GM23248 (cell line): ENCODE measurements around the gene FLCN. TPM values are rescaled to one million over a fixed set of nuclear protein-coding genes. Genes with fewer than 3 reads are reported as not detected.

ENCODE experiments used
- DNase-seq: peaks from one replicate; pipeline ENCODE4 v3.0.0-alpha.2; 2015
- H2AFZ ChIP-seq: fragments of 200-600 bp; sonication (generic); 2 replicates; pipeline ENCODE4 v1.6.1; 2016; ENCODE audit warnings: antibody characterized with exemption
- H3F3A ChIP-seq: fragments of 200-600 bp; sonication (generic); 2 replicates; pipeline ENCODE4 v1.6.1; 2016; ENCODE audit warnings: mild to moderate bottlenecking, antibody characterized with exemption, mixed run types; ENCODE audit not compliant: insufficient read depth
- H3K27ac ChIP-seq: fragments of 200-600 bp; sonication (generic); 2 replicates; pipeline ENCODE4 v1.5.1; 2016; ENCODE audit warnings: mild to moderate bottlenecking
- H3K27me3 ChIP-seq: fragments of 200-600 bp; sonication (generic); replicated peaks from 2 replicates; pipeline ENCODE4 v1.6.1; 2016; ENCODE audit warnings: mild to moderate bottlenecking; ENCODE audit not compliant: insufficient read depth
- H3K36me3 ChIP-seq: fragments of 200-600 bp; sonication (generic); 2 replicates; pipeline ENCODE4 v1.6.1; 2016; ENCODE audit warnings: low read depth, mild to moderate bottlenecking
- H3K4me1 ChIP-seq: fragments of 200-600 bp; sonication (generic); 2 replicates; pipeline ENCODE4 v1.6.1; 2016; ENCODE audit warnings: mild to moderate bottlenecking; ENCODE audit not compliant: insufficient read depth
- H3K4me2 ChIP-seq: fragments of 200-600 bp; sonication (generic); one replicate; pipeline ENCODE4 v1.6.1; 2016; ENCODE audit warnings: mild to moderate bottlenecking; ENCODE audit not compliant: unreplicated experiment
- H3K4me3 ChIP-seq: fragments of 200-600 bp; sonication (generic); 2 replicates; pipeline ENCODE4 v1.5.1; 2016; ENCODE audit warnings: mild to moderate bottlenecking
- H3K79me2 ChIP-seq: fragments of 200-600 bp; sonication (generic); 2 replicates; pipeline ENCODE4 v1.6.1; 2016; ENCODE audit warnings: mild to moderate bottlenecking; ENCODE audit not compliant: insufficient read depth
- H3K9ac ChIP-seq: fragments of 200-600 bp; sonication (generic); 2 replicates; pipeline ENCODE4 v1.6.1; 2016; ENCODE audit warnings: mild to moderate bottlenecking
- H3K9me2 ChIP-seq: fragments of 200-600 bp; sonication (generic); 2 replicates; pipeline ENCODE4 v1.6.1; 2016; ENCODE audit warnings: mixed run types, mild to moderate bottlenecking, moderate library complexity; ENCODE audit not compliant: insufficient read depth
- H3K9me3 ChIP-seq: fragments of 200-600 bp; sonication (generic); one replicate; pipeline ENCODE4 v1.6.1; 2017; ENCODE audit warnings: low read depth
- H4K20me1 ChIP-seq: fragments of 200-600 bp; sonication (generic); 2 replicates; pipeline ENCODE4 v1.6.0; 2016; ENCODE audit not compliant: insufficient read depth
- EZH2 ChIP-seq: fragments of 200-600 bp; sonication (generic); IDR thresholded peaks from 2 replicates; pipeline ENCODE4 v1.6.1; 2018; ENCODE audit warnings: antibody characterized with exemption, mild to moderate bottlenecking; ENCODE audit not compliant: insufficient read depth, poor library complexity, severe bottlenecking
- EZH2phosphoT487 ChIP-seq: fragments of 200-600 bp; sonication (generic); IDR thresholded peaks from 2 replicates; pipeline ENCODE4 v1.6.1; 2018; ENCODE audit warnings: antibody characterized with exemption, moderate library complexity, mild to moderate bottlenecking, low read depth; ENCODE audit not compliant: insufficient read depth
- WGBS, 2 experiments: methylation state at CpG; one replicate each; pipeline ENCODE4 v1.1.6; 2015 to 2017; ENCODE audit warnings: low lambda C conversion rate in 2 of 2, low coverage in 1 of 2; ENCODE audit errors: missing lambda C conversion rate in 2 of 2; 5-methylcytosine and 5-hydroxymethylcytosine counted together
- in situ Hi-C: fragments of 300-500 bp; cut with MboI; formaldehyde crosslinking; loops from 2 replicates; pipeline ENCODE4 v1.15.0; 2020
- polyA plus RNA-seq: library from polyadenylated mRNA; unstranded; fragments of >200 nt; fragmentation: Nextera tagmentation; extraction: Ambion mirVana; gene quantifications from 2 replicates; pipeline ENCODE4 v1.2.1, GENCODE V29; 2016
- total RNA-seq: library from RNA; depleted of rRNA; stranded (reverse); fragments of >200 nt; shearing (Covaris generic); gene quantifications from 2 replicates; pipeline ENCODE4 v1.2.3, GENCODE V29; 2014

The FLCN gene
- total and polyA plus RNA-seq, 2 experiments from 2014 or later, result 10.0 to 21.5 TPM

GRCh38 chr17:17216236-17216635, 20.7 kb downstream of the FLCN start:
- Histone ChIP-seq H3K9me2 (no peaks in the 10 kb centered on the region), H3K27me3 (no peaks in the 10 kb centered on the region), H3K9ac (no peak overlapping the region), H4K20me1 (no peaks in the 10 kb centered on the region), H3K36me3 (peaks cover 18% of the 10 kb centered on the region), H3K4me2 (no peak overlapping the region), H3F3A (no peaks in the 10 kb centered on the region), H3K4me3 (no peak overlapping the region), H3K27ac (no peak overlapping the region), H2AFZ (no peak overlapping the region), H3K79me2 (no peaks in the 10 kb centered on the region), H3K4me1 (no peaks in the 10 kb centered on the region), H3K9me3 (no peaks in the 10 kb centered on the region)
- TF ChIP-seq EZH2phosphoT487, result no peak
- TF ChIP-seq EZH2, result no peak
- 94 to 96% methylated on average over 17 of the region's 17 CpGs for WGBS, 2 experiments
- in situ Hi-C loops, result no loop called here
- no peak for DNase-seq

- no peak overlapping the region for H3K4me3 ChIP-seq
- in situ Hi-C loops, result no loop called here
These were observed 21.4 kb downstream of the FLCN start for GRCh38 chr17:17215575-17215974.

GRCh38 chr17:17214646-17215436, 22.1 kb downstream of the FLCN start:
- in situ Hi-C loops, result no loop called here
- 88 to 91% methylated on average over 26 of the region's 27 CpGs for WGBS, 2 experiments
- no peak for DNase-seq
- Histone ChIP-seq H2AFZ (no peak overlapping the region), H4K20me1 (no peaks in the 10 kb centered on the region), H3K27me3 (no peaks in the 10 kb centered on the region), H3K4me2 (no peak overlapping the region), H3K9me2 (no peaks in the 10 kb centered on the region), H3K4me1 (no peaks in the 10 kb centered on the region), H3K79me2 (no peaks in the 10 kb centered on the region), H3F3A (no peaks in the 10 kb centered on the region), H3K9ac (no peak overlapping the region), H3K4me3 (no peak overlapping the region), H3K27ac (no peak overlapping the region), H3K9me3 (no peaks in the 10 kb centered on the region), H3K36me3 (peaks cover 18% of the 10 kb centered on the region)
- no peak for TF ChIP-seq EZH2
- TF ChIP-seq EZH2phosphoT487, result no peak

More at GRCh38 chr17:17215575-17215974, 21.4 kb downstream of the FLCN start:
- H3K4me1 ChIP-seq, result no peaks in the 10 kb centered on the region
- H3K4me2 ChIP-seq, result no peak overlapping the region
- DNase-seq, result no peak
- 74 to 78% methylated on average over 8 of the region's 8 CpGs for WGBS, 2 experiments
- no peaks in the 10 kb centered on the region for H3K9me2 ChIP-seq
- H3K9ac ChIP-seq, result no peak overlapping the region
- H3K9me3 ChIP-seq, result no peaks in the 10 kb centered on the region
- no peak overlapping the region for H2AFZ ChIP-seq
- H3K36me3 ChIP-seq, result peaks cover 18% of the 10 kb centered on the region
- H3K79me2 ChIP-seq, result no peaks in the 10 kb centered on the region
- no peaks in the 10 kb centered on the region for H3K27me3 ChIP-seq
- H3F3A ChIP-seq, result no peaks in the 10 kb centered on the region
- H4K20me1 ChIP-seq, result no peaks in the 10 kb centered on the region
- TF ChIP-seq EZH2 (no peak), EZH2phosphoT487 (no peak)
- no peak overlapping the region for H3K27ac ChIP-seq

GRCh38 chr17:17213775-17214174, 23.2 kb downstream of the FLCN start:
- Histone ChIP-seq H3K4me1 (no peaks in the 10 kb centered on the region), H3K4me2 (no peak overlapping the region), H3K79me2 (no peaks in the 10 kb centered on the region), H3K4me3 (no peak overlapping the region), H3K9me2 (no peaks in the 10 kb centered on the region), H3K36me3 (peaks cover 17% of the 10 kb centered on the region), H3K27ac (no peak overlapping the region), H2AFZ (no peak overlapping the region), H3K9ac (no peak overlapping the region), H4K20me1 (no peaks in the 10 kb centered on the region), H3K9me3 (no peaks in the 10 kb centered on the region), H3F3A (no peaks in the 10 kb centered on the region; the same call in 1 of the 2 replicates), H3K27me3 (no peaks in the 10 kb centered on the region)
- in situ Hi-C loops, result no loop called here
- 63 to 68% methylated on average over 10 of the region's 10 CpGs for whole genome bisulfite sequencing, 2 experiments
- no peak for TF ChIP-seq EZH2phosphoT487
- TF ChIP-seq EZH2, result no peak
- no peak for DNase-seq
